CD14-positive monocyte (primary cell): Measurements from ENCODE around the gene RAPGEF2. TPM values are rescaled to one million over a fixed set of nuclear protein-coding genes. Genes with fewer than 3 reads are reported as not detected.
"Not testable (repeated sequence)": the region's sequence is repeated elsewhere in the genome, so short reads cannot be mapped to it uniquely, and the experiment has no call there.

ENCODE experiments used
- DNase-seq, 3 donors: peaks; one replicate each; pipeline ENCODE4 v3.0.0-alpha.2; 2011 to 2022
- H2AFZ ChIP-seq: 2 replicates; pipeline ENCODE4 v1.6.0; 2012; ENCODE audit warnings: mild to moderate bottlenecking, low read depth, low read length, inconsistent platforms; ENCODE audit not compliant: insufficient read depth, poor library complexity, severe bottlenecking
- H3K27ac ChIP-seq, 2 donors: 1 replicate in 1 of 2; 2 replicates in 1 of 2; pipeline ENCODE4 v1.5.1; 2012 to 2013; ENCODE audit warnings: low read length in 2 of 2, control low read depth in 1 of 2, inconsistent platforms in 1 of 2, low read depth in 1 of 2, mild to moderate bottlenecking in 1 of 2
- H3K27me3 ChIP-seq, 2 donors: one replicate each; pipeline versions ENCODE4 v1.6.0 to v1.6.1; 2011 to 2013; ENCODE audit warnings: low read length in 2 of 2; ENCODE audit not compliant: control insufficient read depth in 2 of 2, insufficient read depth in 2 of 2
- H3K36me3 ChIP-seq, 2 donors: replicated peaks in 1 of 2; 1 replicate in 1 of 2; 2 replicates in 1 of 2; pipeline versions ENCODE4 v1.5.1 to v1.6.1; 2012 to 2013; ENCODE audit warnings: low read length in 2 of 2, control low read depth in 1 of 2, inconsistent platforms in 1 of 2, mild to moderate bottlenecking in 1 of 2; ENCODE audit not compliant: insufficient read depth in 2 of 2, control insufficient read depth in 1 of 2
- H3K4me1 ChIP-seq, 2 donors: 1 replicate in 1 of 2; 2 replicates in 1 of 2; pipeline versions ENCODE4 v1.5.1 to v1.6.1; 2012 to 2013; ENCODE audit warnings: low read length in 2 of 2, control low read depth in 1 of 2, inconsistent platforms in 1 of 2, mild to moderate bottlenecking in 1 of 2, moderate library complexity in 1 of 2; ENCODE audit not compliant: insufficient read depth in 2 of 2, control insufficient read depth in 1 of 2
- H3K4me2 ChIP-seq: replicated peaks from 2 replicates; pipeline ENCODE3; 2012; ENCODE audit warnings: low read length, moderate library complexity, mild to moderate bottlenecking; ENCODE audit not compliant: poor library complexity, severe bottlenecking; ENCODE audit errors: extremely low read depth
- H3K4me3 ChIP-seq, 3 experiments: fragments of 200-600 bp in 1 of 3; sonication (generic) in 1 of 3; replicated peaks in 1 of 3; 1 replicate in 2 of 3; 2 replicates in 1 of 3; pipeline ENCODE4 v1.5.1; 2011 to 2013; ENCODE audit warnings: low read length in 3 of 3, mild to moderate bottlenecking in 3 of 3, control low read depth in 2 of 3, low read depth in 2 of 3, inconsistent platforms in 1 of 3, moderate library complexity in 1 of 3
- H3K79me2 ChIP-seq: 2 replicates; pipeline ENCODE4 v1.6.0; 2012; ENCODE audit warnings: mild to moderate bottlenecking, control low read depth, inconsistent platforms, low read length, moderate library complexity; ENCODE audit not compliant: insufficient read depth
- H3K9ac ChIP-seq: 2 replicates; pipeline ENCODE4 v1.6.0; 2017; ENCODE audit warnings: low read length, mild to moderate bottlenecking; ENCODE audit not compliant: insufficient read depth, poor library complexity, severe bottlenecking
- H3K9me3 ChIP-seq, 2 donors: replicated peaks in 1 of 2; 1 replicate in 1 of 2; 2 replicates in 1 of 2; pipeline versions ENCODE4 v1.5.1 to v1.6.1; 2012 to 2013; ENCODE audit warnings: low read length in 2 of 2, control low read depth in 1 of 2; ENCODE audit not compliant: control insufficient read depth in 1 of 2, insufficient read depth in 1 of 2
- H4K20me1 ChIP-seq: 2 replicates; pipeline ENCODE4 v1.6.0; 2012; ENCODE audit warnings: mild to moderate bottlenecking, low read length, control low read depth, moderate library complexity; ENCODE audit not compliant: insufficient read depth
- H3K27ac Mint-ChIP-seq, 7 donors: one replicate each; pipeline ENCODE4 v1.8.0; 2020; ENCODE audit warnings: mild to moderate bottlenecking in 7 of 7, mixed read lengths in 7 of 7, moderate library complexity in 6 of 7, inconsistent platforms in 2 of 7
- H3K27me3 Mint-ChIP-seq, 3 donors: one replicate each; pipeline ENCODE4 v1.8.0; 2021 to 2022; ENCODE audit warnings: low read depth in 3 of 3, mild to moderate bottlenecking in 3 of 3, mixed read lengths in 3 of 3, moderate library complexity in 3 of 3, inconsistent platforms in 1 of 3
- H3K36me3 Mint-ChIP-seq, 2 donors: one replicate each; pipeline ENCODE4 v1.8.0; 2020; ENCODE audit warnings: mixed read lengths in 2 of 2, inconsistent platforms in 1 of 2, mild to moderate bottlenecking in 1 of 2
- H3K4me1 Mint-ChIP-seq: one replicate; pipeline ENCODE4 v1.8.0; 2020; ENCODE audit warnings: mild to moderate bottlenecking, mixed read lengths
- H3K4me3 Mint-ChIP-seq, 2 donors: one replicate each; pipeline ENCODE4 v1.8.0; 2020; ENCODE audit warnings: mild to moderate bottlenecking in 2 of 2, mixed read lengths in 2 of 2, moderate library complexity in 1 of 2
- H3K9me3 Mint-ChIP-seq, 7 donors: one replicate each; pipeline ENCODE4 v1.8.0; 2020 to 2022; ENCODE audit warnings: mixed read lengths in 7 of 7, mild to moderate bottlenecking in 6 of 7, moderate library complexity in 6 of 7, inconsistent platforms in 2 of 7
- CTCF ChIP-seq: fragments of 200-600 bp; IDR thresholded peaks from one replicate; pipeline ENCODE4 v1.8.0; 2022; ENCODE audit warnings: antibody characterized with exemption, mild to moderate bottlenecking
- WGBS: methylation state at CpG from one replicate; pipeline ENCODE4 v1.1.5; 2013; ENCODE audit warnings: missing lambda C conversion rate; ENCODE audit not compliant: insufficient coverage; 5-methylcytosine and 5-hydroxymethylcytosine counted together
- intact Hi-C, 2 donors: fragments of 100-400 bp; cut with micrococcal nuclease; formaldehyde crosslinking; loops; one replicate each; pipeline versions ENCODE4 v1.15.0 to v1.15.1; 2023
- polyA plus RNA-seq, 3 donors: library from polyadenylated mRNA; depleted of rRNA in 1 of 3; unstranded in 2 of 3; stranded (reverse) in 1 of 3; fragments of 300-500 nt in 2 of 3; fragments of >200 nt in 1 of 3; fragmentation: Illumina TruSeq in 2 of 3; gene quantifications; 1 replicate in 2 of 3; 2 replicates in 1 of 3; pipeline ENCODE4 v1.2.3, GENCODE V29; 2012 to 2021

Gene RAPGEF2
- polyA plus RNA-seq, 3 donors = 1.5 to 29.8 (median 2.0) TPM

GRCh38 chr4:159111416-159111815 lies 8.5 kb downstream of the RAPGEF2 start:
- H3K36me3 Mint-ChIP-seq = peaks cover 4 to 7% of the 10 kb centered on the region in 2 donors

GRCh38 chr4:159113366-159113765 lies 10.5 kb downstream of the RAPGEF2 start:
- H3K27ac ChIP-seq, H3K9me3 Mint-ChIP-seq, H3K4me3 Mint-ChIP-seq, H3K4me3 ChIP-seq, H3K4me2 ChIP-seq, H3K4me1 ChIP-seq, H3K27me3 Mint-ChIP-seq, H3K9ac ChIP-seq, H3K27me3 ChIP-seq, H3K36me3 Mint-ChIP-seq, H2AFZ ChIP-seq, intact Hi-C loops, H3K9me3 ChIP-seq, DNase-seq, H3K36me3 ChIP-seq: not testable (repeated sequence)
- peaks cover 16% of the 10 kb centered on the region for H3K4me1 Mint-ChIP-seq
- peak overlapping the region in 1 of 7 donors; percentile 58 for H3K27ac Mint-ChIP-seq
- peaks cover 67% of the 10 kb centered on the region for H3K79me2 ChIP-seq
- no CpG with 5 or more reads among the region's 7 CpGs for WGBS
- peaks cover 92% of the 10 kb centered on the region for H4K20me1 ChIP-seq

More at GRCh38 chr4:159111416-159111815, 8.5 kb downstream of the RAPGEF2 start:
- no peaks in the 10 kb centered on the region for H3K27me3 ChIP-seq
- H3K27ac Mint-ChIP-seq = no peak overlapping the region
- H3K4me3 Mint-ChIP-seq = no peak overlapping the region
- no peak for TF ChIP-seq CTCF
- no peaks in the 10 kb centered on the region for H3K27me3 Mint-ChIP-seq
- intact Hi-C loops = no loop called here
- H3K9me3 Mint-ChIP-seq = no peaks in the 10 kb centered on the region
- H3K9ac ChIP-seq = no peak overlapping the region
- DNase-seq = no peak
- no peak overlapping the region for H3K4me3 ChIP-seq
- H4K20me1 ChIP-seq = peaks cover 92% of the 10 kb centered on the region
- no CpG with 5 or more reads among the region's 4 CpGs for WGBS
- peaks cover 80% of the 10 kb centered on the region for H3K79me2 ChIP-seq
- H2AFZ ChIP-seq = no peak overlapping the region
- H3K4me1 Mint-ChIP-seq = peaks cover 24% of the 10 kb centered on the region
- no peaks in the 10 kb centered on the region for H3K36me3 ChIP-seq
- no peaks in the 10 kb centered on the region for H3K9me3 ChIP-seq
- H3K4me1 ChIP-seq = peaks cover under 1 to 13% of the 10 kb centered on the region in 2 donors
- no peak overlapping the region for H3K27ac ChIP-seq
- H3K4me2 ChIP-seq = no peak overlapping the region

- H3K27me3 Mint-ChIP-seq, H3K36me3 ChIP-seq: not testable (repeated sequence)
Observed at GRCh38 chr4:159116098-159116497, 13.2 kb downstream of the RAPGEF2 start.

GRCh38 chr4:159116693-159117092 lies 13.8 kb downstream of the RAPGEF2 start:
- H3K27me3 ChIP-seq, H3K4me3 ChIP-seq, H3K9me3 Mint-ChIP-seq, H3K27me3 Mint-ChIP-seq, H3K36me3 ChIP-seq, H3K4me3 Mint-ChIP-seq, H3K27ac Mint-ChIP-seq, H3K9me3 ChIP-seq, H3K36me3 Mint-ChIP-seq, H3K27ac ChIP-seq, H3K4me1 Mint-ChIP-seq, H3K9ac ChIP-seq, DNase-seq, intact Hi-C loops, H2AFZ ChIP-seq, H3K4me2 ChIP-seq, H3K4me1 ChIP-seq: not testable (repeated sequence)
- H3K79me2 ChIP-seq = peaks cover 55% of the 10 kb centered on the region
- H4K20me1 ChIP-seq = peaks cover 88% of the 10 kb centered on the region

More at GRCh38 chr4:159116098-159116497, 13.2 kb downstream of the RAPGEF2 start:
- H3K4me1 Mint-ChIP-seq, H3K27me3 ChIP-seq, H3K9me3 Mint-ChIP-seq, DNase-seq, H3K4me2 ChIP-seq, H2AFZ ChIP-seq, intact Hi-C loops, H3K4me3 Mint-ChIP-seq, H3K27ac Mint-ChIP-seq, H3K9ac ChIP-seq, H3K4me1 ChIP-seq, H3K4me3 ChIP-seq, H3K36me3 Mint-ChIP-seq, H3K9me3 ChIP-seq, H3K27ac ChIP-seq: not testable (repeated sequence)
- no CpG with 5 or more reads among the region's 2 CpGs for WGBS
- Histone ChIP-seq H3K79me2 (peaks cover 58% of the 10 kb centered on the region), H4K20me1 (peaks cover 88% of the 10 kb centered on the region)
